ENCODE measurements around the gene ZBTB7C. TPM values are rescaled to one million over a fixed set of nuclear protein-coding genes. Genes with fewer than 3 reads are reported as not detected.

The ZBTB7C gene
- total RNA-seq, 3 donors from 2014 or later = 5.6 to 26.5 (median 6.1) TPM

DNA sequence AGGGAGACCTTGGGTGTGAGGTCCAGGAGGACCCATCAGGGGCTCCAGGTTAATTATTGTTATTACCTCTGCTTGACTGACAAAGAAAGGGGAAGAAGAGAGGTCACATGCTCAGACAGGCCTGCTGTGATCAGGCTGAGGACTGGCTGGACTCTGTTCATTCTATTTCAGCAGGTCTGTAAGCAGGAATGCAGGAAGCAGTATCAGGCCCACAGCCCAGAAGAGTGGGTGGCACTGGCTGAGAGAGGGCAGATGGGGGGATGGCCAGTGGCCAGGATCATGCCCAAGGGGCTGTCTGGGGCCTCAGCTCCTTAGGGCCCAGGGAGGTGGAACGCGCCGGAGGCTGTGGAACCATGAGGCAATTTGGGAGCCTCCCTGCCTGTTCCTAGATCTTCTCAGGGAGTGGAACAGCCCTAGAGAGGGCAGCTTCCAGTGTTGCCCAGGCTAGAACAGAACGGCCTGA, 43.7 kb upstream of the ZBTB7C start:
- H3K27ac ChIP-seq = peak overlapping the region; percentile 96 to 97
- H3K36me3 ChIP-seq = no peaks in the 10 kb centered on the region
- intact Hi-C loops (cut with DNase I; ENCODE audit: low total_unique reads) = no loop called here
- no peak for TF ChIP-seq POLR2A (IDR thresholded peaks at IDR 0.05)
- peak in 1 of 2 donors; percentile 81 for DNase-seq (ENCODE audit: low spot score in 2 of 2)
- H3K4me1 ChIP-seq = peaks cover 24 to 37% of the 10 kb centered on the region in 2 donors
- no peaks in the 10 kb centered on the region for H3K9me3 ChIP-seq
- peak overlapping the region in 1 of 3 donors; percentile 15 for H3K4me3 ChIP-seq
- H3K27me3 ChIP-seq = no peaks in the 10 kb centered on the region

DNA sequence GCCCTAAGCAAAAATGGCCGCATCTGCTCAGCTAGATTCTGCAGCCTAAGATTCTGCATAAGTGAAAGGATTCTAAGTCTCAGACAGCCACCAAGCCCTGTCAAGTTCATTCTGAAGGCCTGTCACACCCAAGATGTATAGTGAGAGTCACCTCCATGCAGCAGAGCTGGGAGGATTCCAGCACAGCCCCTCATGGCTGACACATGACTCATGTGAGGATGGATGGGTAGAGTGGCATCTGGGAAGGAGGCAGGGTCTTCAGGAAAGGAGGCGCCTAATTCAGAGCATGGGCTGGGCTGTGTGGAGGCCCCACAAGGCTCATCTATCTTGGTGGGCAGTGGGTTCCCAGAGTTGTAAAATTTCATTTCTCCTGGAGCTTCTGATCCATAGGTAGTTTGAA, 41.5 kb upstream of the ZBTB7C start:
- Histone ChIP-seq H3K27ac (no peak overlapping the region), H3K36me3 (no peaks in the 10 kb centered on the region), H3K27me3 (no peaks in the 10 kb centered on the region), H3K9me3 (no peaks in the 10 kb centered on the region), H3K4me1 (peaks cover 23 to 30% of the 10 kb centered on the region in 2 donors), H3K4me3 (no peak overlapping the region)
- TF ChIP-seq POLR2A (IDR thresholded peaks at IDR 0.05) (no peak), POLR2AphosphoS5 (IDR thresholded peaks at IDR 0.05) (no peak)
- TF ChIP-seq, protein P1, sequence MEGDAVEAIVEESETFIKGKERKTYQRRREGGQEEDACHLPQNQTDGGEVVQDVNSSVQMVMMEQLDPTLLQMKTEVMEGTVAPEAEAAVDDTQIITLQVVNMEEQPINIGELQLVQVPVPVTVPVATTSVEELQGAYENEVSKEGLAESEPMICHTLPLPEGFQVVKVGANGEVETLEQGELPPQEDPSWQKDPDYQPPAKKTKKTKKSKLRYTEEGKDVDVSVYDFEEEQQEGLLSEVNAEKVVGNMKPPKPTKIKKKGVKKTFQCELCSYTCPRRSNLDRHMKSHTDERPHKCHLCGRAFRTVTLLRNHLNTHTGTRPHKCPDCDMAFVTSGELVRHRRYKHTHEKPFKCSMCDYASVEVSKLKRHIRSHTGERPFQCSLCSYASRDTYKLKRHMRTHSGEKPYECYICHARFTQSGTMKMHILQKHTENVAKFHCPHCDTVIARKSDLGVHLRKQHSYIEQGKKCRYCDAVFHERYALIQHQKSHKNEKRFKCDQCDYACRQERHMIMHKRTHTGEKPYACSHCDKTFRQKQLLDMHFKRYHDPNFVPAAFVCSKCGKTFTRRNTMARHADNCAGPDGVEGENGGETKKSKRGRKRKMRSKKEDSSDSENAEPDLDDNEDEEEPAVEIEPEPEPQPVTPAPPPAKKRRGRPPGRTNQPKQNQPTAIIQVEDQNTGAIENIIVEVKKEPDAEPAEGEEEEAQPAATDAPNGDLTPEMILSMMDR (IDR thresholded peaks at IDR 0.05) = no peak
- intact Hi-C loops (cut with DNase I; ENCODE audit: low total_unique reads) = no loop called here
- no peak for DNase-seq (ENCODE audit: low spot score in 2 of 2)

DNA sequence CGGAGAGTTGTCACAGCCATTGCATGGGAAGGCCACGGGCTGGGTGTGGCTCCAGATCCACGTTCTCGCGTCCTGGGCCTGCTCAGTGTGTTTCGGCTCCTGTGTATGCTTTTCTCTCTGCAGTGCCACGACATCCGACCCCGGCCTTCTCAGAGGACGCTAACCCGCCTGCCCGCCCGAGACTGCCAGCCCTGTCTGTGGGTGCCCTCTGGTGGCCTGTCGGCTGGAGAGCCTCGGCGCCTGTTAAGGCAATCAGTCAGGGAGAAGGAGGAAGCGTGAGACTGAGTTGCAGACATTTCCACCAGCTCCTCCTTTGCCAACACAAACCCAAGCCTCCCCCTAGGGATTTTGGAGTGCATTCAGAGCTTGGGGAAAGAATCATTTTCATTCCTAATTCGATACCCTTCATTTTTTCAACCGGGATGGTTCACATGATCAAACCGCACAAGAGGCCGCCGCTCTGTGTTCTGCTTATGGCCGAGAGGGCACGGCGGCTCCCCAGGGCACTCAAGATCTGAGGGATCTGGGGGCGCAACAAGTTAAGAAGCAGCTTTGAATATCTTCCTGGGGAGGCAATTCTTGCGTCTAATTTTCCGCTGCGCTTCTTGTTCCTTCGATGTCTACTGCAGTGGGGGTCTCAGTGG, 37.5 kb upstream of the ZBTB7C start:
- TF ChIP-seq, protein P1 (IDR thresholded peaks at IDR 0.05) = peak; percentile 79 to 93 (median 83)
- TF ChIP-seq POLR2A (IDR thresholded peaks at IDR 0.05) = no peak
- peak in 1 of 3 donors; percentile 39 for TF ChIP-seq POLR2AphosphoS5 (IDR thresholded peaks at IDR 0.05)
- Histone ChIP-seq H3K36me3 (no peaks in the 10 kb centered on the region), H3K4me3 (no peak overlapping the region), H3K27me3 (no peaks in the 10 kb centered on the region), H3K27ac (peak overlapping the region in 1 of 2 donors; percentile 11), H3K4me1 (peaks cover 0 to 2% of the 10 kb centered on the region in 2 donors), H3K9me3 (no peaks in the 10 kb centered on the region)
- peak; percentile 87 to 93 for DNase-seq (ENCODE audit: low spot score in 2 of 2)
- intact Hi-C loops (cut with DNase I; ENCODE audit: low total_unique reads) = loop anchor here (5.0 kb wide), 1 partner anchor 419 kb away; no protein-coding TSS in a partner anchor

DNA sequence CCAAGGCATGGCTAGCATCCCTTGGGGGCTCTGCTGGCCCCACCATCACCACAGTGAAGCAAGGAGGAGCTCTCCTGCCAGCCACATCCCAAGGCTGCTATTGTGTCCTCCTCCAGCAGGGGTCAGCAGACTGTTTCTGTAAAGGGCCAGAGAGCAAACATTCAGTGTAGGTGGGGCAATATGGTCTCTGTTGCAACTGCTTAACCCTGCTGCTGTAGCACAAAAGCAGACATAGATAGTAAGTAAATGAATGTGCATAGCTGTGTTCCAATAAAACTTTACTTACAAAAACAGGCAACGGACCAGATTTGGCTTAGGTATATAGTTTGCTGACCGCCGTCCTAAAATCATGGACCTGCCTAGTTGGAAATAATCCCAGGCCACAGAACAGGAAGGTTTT, 36.4 kb upstream of the ZBTB7C start:
- Histone ChIP-seq H3K4me3 (no peak overlapping the region), H3K27me3 (no peaks in the 10 kb centered on the region), H3K4me1 (peaks cover 8 to 11% of the 10 kb centered on the region in 2 donors), H3K9me3 (no peaks in the 10 kb centered on the region), H3K27ac (no peak overlapping the region), H3K36me3 (no peaks in the 10 kb centered on the region)
- TF ChIP-seq POLR2AphosphoS5 (IDR thresholded peaks at IDR 0.05) (no peak), POLR2A (IDR thresholded peaks at IDR 0.05) (no peak)
- TF ChIP-seq, protein P1 (IDR thresholded peaks at IDR 0.05) = peak; percentile 61 to 86 (median 75)
- DNase-seq (ENCODE audit: low spot score in 2 of 2) = peak; percentile 67 to 73
- intact Hi-C loops (cut with DNase I; ENCODE audit: low total_unique reads) = loop anchor here (5.0 kb wide), 1 partner anchor 418 kb away; no protein-coding TSS in a partner anchor

DNA sequence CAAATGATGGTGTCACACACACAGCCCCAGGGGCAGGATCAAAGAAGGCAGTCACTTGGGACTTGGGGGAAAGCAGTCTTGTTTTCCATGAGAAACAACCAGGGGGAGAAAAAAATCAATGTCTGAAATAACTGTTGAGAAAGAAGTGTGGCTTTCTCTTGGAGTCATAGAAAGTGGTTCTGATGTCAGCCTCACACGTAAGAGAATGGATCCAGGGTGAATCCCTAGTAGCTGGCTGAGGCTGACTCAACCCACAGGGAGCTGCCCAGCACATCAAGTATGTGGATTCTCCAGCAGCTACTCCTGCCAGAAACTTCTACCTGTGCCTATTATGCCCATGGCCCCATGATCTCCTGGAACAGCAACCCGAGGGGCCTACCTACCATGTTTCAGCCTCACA, 33.6 kb upstream of the ZBTB7C start:
- TF ChIP-seq, protein P1 (IDR thresholded peaks at IDR 0.05) = no peak
- TF ChIP-seq POLR2A (IDR thresholded peaks at IDR 0.05) (no peak), POLR2AphosphoS5 (IDR thresholded peaks at IDR 0.05) (no peak)
- H3K4me3 ChIP-seq = no peak overlapping the region

More for the DNA sequence above, 33.6 kb upstream of the ZBTB7C start:
- DNase-seq (ENCODE audit: low spot score in 2 of 2) = no peak
- Histone ChIP-seq H3K27ac (peak overlapping the region; percentile 4 to 54), H3K9me3 (no peaks in the 10 kb centered on the region), H3K36me3 (no peaks in the 10 kb centered on the region), H3K4me1 (peaks cover 9 to 11% of the 10 kb centered on the region in 2 donors), H3K27me3 (no peaks in the 10 kb centered on the region)
- intact Hi-C loops (cut with DNase I; ENCODE audit: low total_unique reads) = no loop called here
